ENCODE data around the gene DGKQ.

Gene DGKQ, protein sequence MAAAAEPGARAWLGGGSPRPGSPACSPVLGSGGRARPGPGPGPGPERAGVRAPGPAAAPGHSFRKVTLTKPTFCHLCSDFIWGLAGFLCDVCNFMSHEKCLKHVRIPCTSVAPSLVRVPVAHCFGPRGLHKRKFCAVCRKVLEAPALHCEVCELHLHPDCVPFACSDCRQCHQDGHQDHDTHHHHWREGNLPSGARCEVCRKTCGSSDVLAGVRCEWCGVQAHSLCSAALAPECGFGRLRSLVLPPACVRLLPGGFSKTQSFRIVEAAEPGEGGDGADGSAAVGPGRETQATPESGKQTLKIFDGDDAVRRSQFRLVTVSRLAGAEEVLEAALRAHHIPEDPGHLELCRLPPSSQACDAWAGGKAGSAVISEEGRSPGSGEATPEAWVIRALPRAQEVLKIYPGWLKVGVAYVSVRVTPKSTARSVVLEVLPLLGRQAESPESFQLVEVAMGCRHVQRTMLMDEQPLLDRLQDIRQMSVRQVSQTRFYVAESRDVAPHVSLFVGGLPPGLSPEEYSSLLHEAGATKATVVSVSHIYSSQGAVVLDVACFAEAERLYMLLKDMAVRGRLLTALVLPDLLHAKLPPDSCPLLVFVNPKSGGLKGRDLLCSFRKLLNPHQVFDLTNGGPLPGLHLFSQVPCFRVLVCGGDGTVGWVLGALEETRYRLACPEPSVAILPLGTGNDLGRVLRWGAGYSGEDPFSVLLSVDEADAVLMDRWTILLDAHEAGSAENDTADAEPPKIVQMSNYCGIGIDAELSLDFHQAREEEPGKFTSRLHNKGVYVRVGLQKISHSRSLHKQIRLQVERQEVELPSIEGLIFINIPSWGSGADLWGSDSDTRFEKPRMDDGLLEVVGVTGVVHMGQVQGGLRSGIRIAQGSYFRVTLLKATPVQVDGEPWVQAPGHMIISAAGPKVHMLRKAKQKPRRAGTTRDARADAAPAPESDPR

DNA sequence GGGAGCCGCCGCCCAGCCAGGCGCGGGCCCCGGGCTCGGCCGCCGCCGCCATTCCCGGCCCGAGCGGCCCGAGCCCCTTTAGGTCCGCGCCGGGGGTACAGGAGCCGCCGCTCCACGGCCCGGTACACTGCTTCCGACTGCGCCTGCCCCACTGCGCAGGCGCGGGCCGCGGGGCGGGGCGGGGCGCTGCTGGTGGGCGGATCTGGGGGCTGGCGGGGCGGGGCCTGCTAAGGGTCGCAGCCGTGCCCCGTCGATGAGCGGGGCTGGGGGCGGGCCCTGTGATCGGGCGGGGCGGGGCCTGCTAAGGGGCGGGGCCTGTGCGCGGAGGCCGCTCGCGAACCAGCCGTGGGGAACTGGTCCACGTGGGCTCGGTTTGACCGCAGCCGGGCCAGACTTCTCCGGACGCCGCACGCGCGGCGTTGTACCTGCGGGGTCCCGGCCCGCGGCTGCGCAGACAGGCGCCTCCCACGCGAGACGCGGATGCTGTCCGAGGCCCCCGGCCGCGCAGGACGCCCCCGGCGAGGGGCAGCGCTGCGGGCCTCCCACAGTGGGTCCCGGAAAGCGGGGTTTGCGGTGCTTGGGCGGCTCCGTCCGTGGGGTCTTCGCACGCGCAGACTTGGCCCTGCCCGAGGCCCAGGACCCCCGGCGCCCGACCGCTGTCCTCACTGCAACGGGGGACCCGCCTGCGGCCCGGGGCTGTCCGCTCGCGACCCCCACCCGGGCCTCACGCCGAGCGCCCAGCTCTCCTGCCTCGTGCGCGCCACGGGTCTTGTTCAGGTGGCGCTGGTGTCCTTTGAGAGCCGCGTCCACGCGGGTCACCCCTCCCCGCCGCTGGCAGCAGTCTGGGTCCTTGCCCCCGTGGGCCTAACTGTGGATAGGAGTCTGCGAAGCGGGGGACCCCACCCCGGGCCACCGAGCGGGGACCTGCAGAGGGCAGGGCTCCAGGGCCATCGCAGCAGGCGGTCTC is at the start of gene DGKQ:
DGKQ (minus strand) TSS at position 139 of the 967 bp plus-strand sequence; CDS start at position 52, 87 bp downstream.
- peaks cover 51% of the 10 kb centered on the region for H3K27me3 ChIP-seq (ENCODE audit: insufficient read depth, low read length)
- H3K4me3 ChIP-seq (ENCODE audit: low read length), result peak within 1 kb of the TSS; percentile 66; the same call in 1 of the 2 replicates
- no peaks in the 10 kb centered on the region for H3K36me3 ChIP-seq (ENCODE audit: insufficient read depth, low read depth, low read length)
- no peak within 1 kb of the TSS for H3K9ac ChIP-seq (ENCODE audit: low read depth, low read length)
- no peak within 1 kb of the TSS for H3K27ac ChIP-seq (ENCODE audit: low read length)
- no peaks in the 10 kb centered on the region for H3K9me3 ChIP-seq (ENCODE audit: insufficient read depth, low read depth, low read length)
- H3K4me1 ChIP-seq (ENCODE audit: insufficient read depth, low read length), result no peaks in the 10 kb centered on the region

DNA sequence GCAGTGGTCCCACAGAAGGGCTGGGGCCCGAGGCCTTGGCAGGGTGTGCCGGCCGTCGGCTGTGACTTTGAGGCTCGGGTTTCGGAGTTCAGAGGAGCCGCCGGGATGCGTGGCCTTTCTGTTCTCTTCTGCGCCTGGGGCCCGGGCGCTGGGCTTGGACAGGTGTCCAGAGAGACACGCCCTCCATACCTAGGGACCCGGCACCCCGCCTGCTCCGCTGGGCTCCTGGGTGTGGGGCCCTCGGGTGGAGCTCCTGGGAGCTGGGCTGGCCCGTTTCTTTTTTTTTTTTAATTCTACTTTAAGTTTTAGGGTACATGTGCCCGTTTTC is 49.3 kb upstream of the DGKQ start:
- H3K9me3 ChIP-seq (ENCODE audit: insufficient read depth, low read depth, low read length), result no peaks in the 10 kb centered on the region
- no peak overlapping the region for H3K4me3 ChIP-seq (ENCODE audit: low read length)
- H3K9ac ChIP-seq (ENCODE audit: low read depth, low read length), result no peak overlapping the region
- H3K27ac ChIP-seq (ENCODE audit: low read length), result no peak overlapping the region
- no peaks in the 10 kb centered on the region for H3K27me3 ChIP-seq (ENCODE audit: insufficient read depth, low read length)
- no peaks in the 10 kb centered on the region for H3K4me1 ChIP-seq (ENCODE audit: insufficient read depth, low read length)
- H3K36me3 ChIP-seq (ENCODE audit: insufficient read depth, low read depth, low read length), result peaks cover 9% of the 10 kb centered on the region; the same call in 1 of the 2 replicates

DNA sequence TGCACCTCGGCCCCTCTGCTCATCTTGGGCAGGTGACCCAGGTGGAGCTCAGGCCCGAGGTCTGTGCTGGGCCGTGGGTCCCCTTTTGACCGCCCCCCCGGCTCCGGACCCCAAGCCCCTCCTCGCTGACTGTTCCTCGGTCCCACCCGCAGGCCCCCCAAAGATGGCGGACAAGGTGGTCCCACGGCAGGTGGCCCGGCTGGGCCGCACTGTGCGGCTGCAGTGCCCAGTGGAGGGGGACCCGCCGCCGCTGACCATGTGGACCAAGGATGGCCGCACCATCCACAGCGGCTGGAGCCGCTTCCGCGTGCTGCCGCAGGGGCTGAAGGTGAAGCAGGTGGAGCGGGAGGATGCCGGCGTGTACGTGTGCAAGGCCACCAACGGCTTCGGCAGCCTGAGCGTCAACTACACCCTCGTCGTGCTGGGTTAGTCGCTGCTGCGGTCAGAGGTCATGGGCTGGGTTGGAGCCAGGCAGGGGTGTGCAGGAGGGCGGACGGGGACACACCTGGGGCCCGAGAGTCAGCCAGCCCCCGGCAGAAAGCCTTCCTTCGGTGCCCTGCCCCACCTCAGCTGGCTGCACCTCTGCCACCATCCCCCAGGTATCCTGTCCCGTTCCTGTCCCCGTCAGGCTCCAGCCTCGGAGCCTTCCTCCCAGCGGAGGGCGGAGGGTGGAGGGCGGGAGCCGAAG is 48.8 kb upstream of the DGKQ start:
- Histone ChIP-seq H3K36me3 (ENCODE audit: insufficient read depth, low read depth, low read length) (peaks cover 9% of the 10 kb centered on the region; the same call in 1 of the 2 replicates), H3K9me3 (ENCODE audit: insufficient read depth, low read depth, low read length) (no peaks in the 10 kb centered on the region), H3K27ac (ENCODE audit: low read length) (no peak overlapping the region), H3K27me3 (ENCODE audit: insufficient read depth, low read length) (no peaks in the 10 kb centered on the region; the same call in 1 of the 2 replicates), H3K4me1 (ENCODE audit: insufficient read depth, low read length) (no peaks in the 10 kb centered on the region), H3K4me3 (ENCODE audit: low read length) (no peak overlapping the region), H3K9ac (ENCODE audit: low read depth, low read length) (no peak overlapping the region)

DNA sequence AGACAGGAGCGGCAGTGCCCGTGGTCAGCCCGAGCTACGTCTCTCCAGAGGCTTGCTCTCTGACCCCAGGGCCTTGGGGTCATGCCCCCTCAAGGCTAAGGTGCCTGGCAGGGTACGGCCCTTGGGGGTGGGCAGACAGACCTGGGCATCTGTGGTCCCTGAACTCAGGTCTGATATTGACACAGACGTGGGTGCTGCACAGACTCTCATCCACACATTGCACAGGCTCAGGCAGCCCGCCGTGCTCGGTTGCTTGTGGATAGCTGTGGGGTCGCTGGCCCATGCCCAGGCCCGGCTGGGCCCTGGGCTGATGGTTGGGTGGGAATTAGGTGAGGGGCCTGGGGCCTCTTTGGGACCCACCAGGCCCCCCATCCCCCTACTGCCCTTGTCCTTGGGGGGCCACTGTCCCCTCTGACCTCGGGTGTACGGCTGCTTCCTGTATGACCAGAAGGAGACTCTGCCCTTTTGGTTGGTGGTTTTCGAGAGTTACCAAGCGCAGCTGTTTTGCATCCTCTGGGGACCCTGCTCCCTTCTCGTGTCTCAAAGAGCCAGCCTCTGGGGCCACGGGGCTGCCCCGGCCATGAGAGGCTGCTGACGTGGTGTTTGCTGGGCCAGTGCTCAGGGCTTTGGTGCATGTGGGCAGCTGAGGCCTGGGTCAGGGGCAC is 48.1 kb upstream of the DGKQ start:
- H3K4me1 ChIP-seq (ENCODE audit: insufficient read depth, low read length), result no peaks in the 10 kb centered on the region
- peaks cover 9% of the 10 kb centered on the region; the same call in 1 of the 2 replicates for H3K36me3 ChIP-seq (ENCODE audit: insufficient read depth, low read depth, low read length)
- H3K27ac ChIP-seq (ENCODE audit: low read length), result no peak overlapping the region
- no peaks in the 10 kb centered on the region; the same call in 1 of the 2 replicates for H3K27me3 ChIP-seq (ENCODE audit: insufficient read depth, low read length)
- no peaks in the 10 kb centered on the region for H3K9me3 ChIP-seq (ENCODE audit: insufficient read depth, low read depth, low read length)
- no peak overlapping the region for H3K9ac ChIP-seq (ENCODE audit: low read depth, low read length)
- no peak overlapping the region for H3K4me3 ChIP-seq (ENCODE audit: low read length)

DNA sequence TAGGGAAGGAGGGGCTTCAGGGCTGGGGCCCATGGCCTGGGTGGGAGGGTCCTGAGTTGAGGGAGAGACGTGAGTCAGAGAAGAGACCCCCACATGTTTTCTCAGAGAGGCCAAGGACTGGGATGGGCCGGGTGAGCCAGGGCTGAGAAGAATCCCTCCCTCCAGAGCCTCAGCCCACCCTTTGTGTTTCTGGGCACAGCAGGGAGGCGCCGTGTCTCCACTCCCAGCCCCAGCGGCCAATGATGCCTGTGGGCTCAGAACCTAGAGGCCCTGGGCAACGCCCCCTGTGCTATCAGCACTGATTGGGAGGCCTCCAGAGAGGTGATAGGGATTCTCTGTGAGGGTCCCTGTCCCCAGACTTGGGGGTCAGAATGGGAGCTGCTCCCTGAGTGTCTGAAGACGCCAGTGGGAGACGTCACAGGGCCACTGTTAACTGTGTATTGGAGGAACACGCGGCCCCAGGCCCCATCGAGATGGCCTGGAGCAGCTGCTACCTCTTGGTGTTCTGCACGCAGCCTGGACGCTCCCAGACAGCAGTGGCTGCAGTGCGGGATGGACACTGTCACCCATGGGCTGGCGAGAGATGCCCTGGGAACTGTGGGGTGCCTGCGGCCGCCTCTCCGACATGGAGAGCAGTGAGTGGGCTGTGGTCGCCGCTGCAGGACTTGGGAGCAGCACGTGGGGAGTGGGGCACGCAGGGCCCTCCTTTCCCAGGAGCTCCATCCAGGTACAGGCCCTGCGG is 46.5 kb upstream of the DGKQ start:
- no peaks in the 10 kb centered on the region for H3K9me3 ChIP-seq (ENCODE audit: insufficient read depth, low read depth, low read length)
- H3K27ac ChIP-seq (ENCODE audit: low read length), result no peak overlapping the region
- H3K9ac ChIP-seq (ENCODE audit: low read depth, low read length), result no peak overlapping the region
- no peaks in the 10 kb centered on the region for H3K36me3 ChIP-seq (ENCODE audit: insufficient read depth, low read depth, low read length)
- H3K4me3 ChIP-seq (ENCODE audit: low read length), result no peak overlapping the region
- H3K27me3 ChIP-seq (ENCODE audit: insufficient read depth, low read length), result no peaks in the 10 kb centered on the region; the same call in 1 of the 2 replicates
- no peaks in the 10 kb centered on the region for H3K4me1 ChIP-seq (ENCODE audit: insufficient read depth, low read length)

DNA sequence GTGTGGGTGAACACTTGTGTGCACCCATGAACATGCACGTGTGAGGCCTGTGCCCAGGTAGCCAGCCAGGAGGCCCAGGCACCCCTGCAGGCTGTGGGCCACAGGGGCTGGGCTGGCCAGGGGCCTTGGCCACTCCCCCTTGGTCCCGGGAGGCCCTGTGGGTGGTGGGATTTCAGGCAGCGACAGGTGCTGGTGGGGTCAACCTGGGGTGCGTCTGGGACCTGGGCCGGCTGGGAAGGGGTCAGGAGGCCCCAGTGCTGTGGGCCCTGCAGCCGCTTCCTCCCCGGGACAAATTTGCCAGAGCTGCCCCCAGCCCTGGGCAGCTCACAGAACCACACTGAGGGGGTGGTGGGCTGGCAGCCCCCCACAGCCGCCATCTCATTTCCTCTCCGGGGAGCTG is 46.0 kb upstream of the DGKQ start:
- no peak overlapping the region for H3K4me3 ChIP-seq (ENCODE audit: low read length)

DNA sequence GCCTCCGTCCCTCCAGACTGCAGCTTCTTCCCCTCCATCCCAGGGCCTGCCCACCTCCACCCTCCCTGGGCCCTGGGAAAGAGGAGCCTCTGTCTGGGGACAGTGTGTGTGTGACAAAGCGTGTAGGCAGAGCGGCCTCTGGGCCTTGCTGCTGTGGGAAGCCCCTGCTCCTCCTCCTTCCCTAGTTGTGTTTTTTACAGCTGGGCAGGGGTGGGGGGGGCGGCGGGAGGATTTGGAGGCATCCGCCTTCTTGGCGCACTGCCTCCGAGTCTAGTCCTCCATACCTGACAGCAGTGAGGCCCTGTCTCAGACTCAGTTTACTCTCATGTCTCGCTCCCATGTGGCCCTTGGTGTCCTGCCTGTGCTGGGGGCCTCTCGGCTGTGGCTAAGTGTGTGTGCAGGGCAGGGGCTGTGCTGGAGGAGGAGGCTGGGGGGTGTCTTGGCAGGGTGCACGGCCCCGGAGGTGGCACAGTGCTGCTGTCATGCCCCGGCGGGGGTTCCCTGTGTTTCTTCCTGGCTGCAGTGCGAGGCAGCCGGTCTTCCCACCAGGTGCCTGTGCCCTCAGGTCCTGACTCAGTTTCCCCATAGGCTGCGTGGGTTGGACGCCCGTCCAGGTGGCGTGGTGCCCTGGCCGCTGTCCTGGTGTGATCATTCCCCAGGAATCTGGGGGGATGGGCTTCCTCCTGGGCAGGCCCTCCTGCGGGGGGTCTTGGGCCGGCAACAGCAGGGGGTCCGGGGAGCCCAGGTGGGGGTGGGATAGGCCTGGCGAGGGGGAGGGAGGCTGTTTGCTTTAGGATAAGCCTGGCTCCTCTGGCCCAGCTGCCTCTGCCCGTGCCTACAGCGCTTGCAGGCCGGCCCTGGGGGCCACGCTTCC is 45.0 kb upstream of the DGKQ start:
- Histone ChIP-seq H3K9me3 (ENCODE audit: insufficient read depth, low read depth, low read length) (no peaks in the 10 kb centered on the region), H3K4me1 (ENCODE audit: insufficient read depth, low read length) (no peaks in the 10 kb centered on the region), H3K27ac (ENCODE audit: low read length) (no peak overlapping the region), H3K4me3 (ENCODE audit: low read length) (no peak overlapping the region), H3K36me3 (ENCODE audit: insufficient read depth, low read depth, low read length) (no peaks in the 10 kb centered on the region), H3K27me3 (ENCODE audit: insufficient read depth, low read length) (peaks cover 8% of the 10 kb centered on the region), H3K9ac (ENCODE audit: low read depth, low read length) (no peak overlapping the region)

More for the DNA sequence above, 46.0 kb upstream of the DGKQ start:
- H3K9me3 ChIP-seq (ENCODE audit: insufficient read depth, low read depth, low read length), result no peaks in the 10 kb centered on the region
- no peak overlapping the region for H3K27ac ChIP-seq (ENCODE audit: low read length)
- no peak overlapping the region for H3K9ac ChIP-seq (ENCODE audit: low read depth, low read length)
- no peaks in the 10 kb centered on the region for H3K36me3 ChIP-seq (ENCODE audit: insufficient read depth, low read depth, low read length)
- H3K27me3 ChIP-seq (ENCODE audit: insufficient read depth, low read length), result no peaks in the 10 kb centered on the region; the same call in 1 of the 2 replicates
- no peaks in the 10 kb centered on the region for H3K4me1 ChIP-seq (ENCODE audit: insufficient read depth, low read length)

DNA sequence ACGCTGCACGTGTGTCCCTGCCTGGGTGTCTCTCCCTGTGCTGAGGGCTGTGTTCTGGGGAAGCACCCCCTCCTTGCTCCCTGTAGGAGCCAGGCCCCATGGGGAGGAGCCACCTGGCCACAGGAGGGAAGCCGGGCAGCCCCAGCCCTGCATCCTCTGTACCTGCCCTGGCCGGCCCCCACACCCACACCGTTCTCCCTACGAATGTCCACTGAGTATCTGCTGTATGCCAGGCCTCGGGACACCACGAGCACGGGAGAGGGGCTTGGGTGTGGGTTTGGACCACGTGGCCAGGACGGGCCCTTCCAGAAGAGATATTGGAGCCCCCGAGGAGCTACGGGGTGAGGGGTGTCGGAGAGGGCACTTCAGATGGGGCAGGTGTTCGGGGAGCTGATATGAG is 44.3 kb upstream of the DGKQ start:
- Histone ChIP-seq H3K36me3 (ENCODE audit: insufficient read depth, low read depth, low read length) (no peaks in the 10 kb centered on the region), H3K27me3 (ENCODE audit: insufficient read depth, low read length) (peaks cover 12% of the 10 kb centered on the region), H3K9me3 (ENCODE audit: insufficient read depth, low read depth, low read length) (no peaks in the 10 kb centered on the region), H3K9ac (ENCODE audit: low read depth, low read length) (no peak overlapping the region), H3K27ac (ENCODE audit: low read length) (no peak overlapping the region), H3K4me1 (ENCODE audit: insufficient read depth, low read length) (no peaks in the 10 kb centered on the region), H3K4me3 (ENCODE audit: low read length) (no peak overlapping the region)

DNA sequence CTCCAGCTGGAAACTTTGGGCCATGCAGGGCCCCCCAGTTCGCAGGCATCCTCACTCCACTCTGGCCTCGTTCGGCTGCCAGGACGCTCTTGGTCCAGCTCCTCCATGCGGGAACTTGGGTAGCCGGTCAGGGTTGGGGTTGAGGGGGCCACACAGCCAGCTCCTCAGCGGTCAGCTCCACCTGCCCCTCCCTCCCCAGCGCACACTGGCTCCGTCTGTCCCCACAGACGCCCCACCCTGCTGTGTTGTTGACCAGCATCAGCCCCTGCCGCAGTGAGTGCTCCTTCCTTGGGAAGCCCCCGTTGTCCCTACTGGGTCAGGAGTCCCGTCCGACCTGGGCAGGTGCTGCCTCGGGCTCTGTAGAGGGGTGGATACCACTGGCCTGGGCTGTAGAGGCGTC is 43.8 kb upstream of the DGKQ start:
- Histone ChIP-seq H3K4me3 (ENCODE audit: low read length) (no peak overlapping the region), H3K27me3 (ENCODE audit: insufficient read depth, low read length) (peaks cover 15% of the 10 kb centered on the region), H3K36me3 (ENCODE audit: insufficient read depth, low read depth, low read length) (no peaks in the 10 kb centered on the region), H3K9me3 (ENCODE audit: insufficient read depth, low read depth, low read length) (no peaks in the 10 kb centered on the region), H3K4me1 (ENCODE audit: insufficient read depth, low read length) (no peaks in the 10 kb centered on the region), H3K27ac (ENCODE audit: low read length) (no peak overlapping the region), H3K9ac (ENCODE audit: low read depth, low read length) (no peak overlapping the region)

Measured in iPS-20b (cell line).